Measurements from ENCODE around the gene TBC1D22A. TPM values are rescaled to one million over a fixed set of nuclear protein-coding genes. Genes with fewer than 3 reads are reported as not detected.

Gene TBC1D22A
- polyA plus RNA-seq, 1 experiment: 24.2 TPM

GRCh38 chr22:47119181-47119580, 356.7 kb downstream of the TBC1D22A start:
- TF ChIP-seq CTCF (IDR thresholded peaks at IDR 0.05; ENCODE audit: insufficient read depth, low read depth, low read length): no peak
- no peaks in the 10 kb centered on the region for H3K36me3 ChIP-seq (ENCODE audit: control insufficient read depth, insufficient read depth, low read length)
- DNase-seq (ENCODE audit: low read depth): no peak
- ChIA-PET POLR2A (no interaction called here), CTCF (no interaction called here)
- H3K27me3 ChIP-seq (ENCODE audit: control insufficient read depth, insufficient read depth, low read length): no peaks in the 10 kb centered on the region
- no peak overlapping the region for H3K4me3 ChIP-seq (ENCODE audit: low read depth, low read length)

GRCh38 chr22:47120399-47120798, 357.9 kb downstream of the TBC1D22A start:
- POLR2A ChIA-PET: no interaction called here
- H3K36me3 ChIP-seq (ENCODE audit: control insufficient read depth, insufficient read depth, low read length): no peaks in the 10 kb centered on the region
- DNase-seq (ENCODE audit: low read depth): no peak

GRCh38 chr22:47121791-47122190, 359.3 kb downstream of the TBC1D22A start:
- no peak for TF ChIP-seq CTCF (IDR thresholded peaks at IDR 0.05; ENCODE audit: insufficient read depth, low read depth, low read length)
- ChIA-PET POLR2A (no interaction called here), CTCF (no interaction called here)
- DNase-seq (ENCODE audit: low read depth): no peak
- H3K36me3 ChIP-seq (ENCODE audit: control insufficient read depth, insufficient read depth, low read length): no peaks in the 10 kb centered on the region
- H3K27me3 ChIP-seq (ENCODE audit: control insufficient read depth, insufficient read depth, low read length): no peaks in the 10 kb centered on the region
- no peak overlapping the region for H3K4me3 ChIP-seq (ENCODE audit: low read depth, low read length)

More at GRCh38 chr22:47120399-47120798, 357.9 kb downstream of the TBC1D22A start:
- TF ChIP-seq CTCF (IDR thresholded peaks at IDR 0.05; ENCODE audit: insufficient read depth, low read depth, low read length): no peak
- CTCF ChIA-PET: interaction anchor here (0.6 kb wide), 1 partner anchor 52 kb away, joined by 3 read pairs; no protein-coding TSS in a partner anchor
- H3K4me3 ChIP-seq (ENCODE audit: low read depth, low read length): no peak overlapping the region
- H3K27me3 ChIP-seq (ENCODE audit: control insufficient read depth, insufficient read depth, low read length): no peaks in the 10 kb centered on the region

- ChIA-PET CTCF (interaction anchor here (0.6 kb wide), 1 partner anchor 13 kb away, joined by 3 read pairs; no protein-coding TSS in a partner anchor), POLR2A (no interaction called here)
- no peak for TF ChIP-seq CTCF (IDR thresholded peaks at IDR 0.05; ENCODE audit: insufficient read depth, low read depth, low read length)
- DNase-seq (ENCODE audit: low read depth): no peak
- no peaks in the 10 kb centered on the region for H3K36me3 ChIP-seq (ENCODE audit: control insufficient read depth, insufficient read depth, low read length)
- no peak overlapping the region for H3K4me3 ChIP-seq (ENCODE audit: low read depth, low read length)
- no peaks in the 10 kb centered on the region for H3K27me3 ChIP-seq (ENCODE audit: control insufficient read depth, insufficient read depth, low read length)
These were observed 360.1 kb downstream of the TBC1D22A start for GRCh38 chr22:47122441-47123000.

- ChIA-PET POLR2A (no interaction called here), CTCF (interaction anchor here (0.6 kb wide), 1 partner anchor 14 kb away, joined by 3 read pairs; no protein-coding TSS in a partner anchor)
- DNase-seq (ENCODE audit: low read depth): no peak
- H3K36me3 ChIP-seq (ENCODE audit: control insufficient read depth, insufficient read depth, low read length): no peaks in the 10 kb centered on the region
- H3K4me3 ChIP-seq (ENCODE audit: low read depth, low read length): no peak overlapping the region
- no peak for TF ChIP-seq CTCF (IDR thresholded peaks at IDR 0.05; ENCODE audit: insufficient read depth, low read depth, low read length)
- H3K27me3 ChIP-seq (ENCODE audit: control insufficient read depth, insufficient read depth, low read length): no peaks in the 10 kb centered on the region
These were observed 360.8 kb downstream of the TBC1D22A start for GRCh38 chr22:47123006-47123826.
